A204.1 (cell line): ENCODE measurements around the gene CTBP1.

ENCODE experiments used
- FAIRE-seq: peaks from 2 replicates; lab custom pipeline; 2012; peaks lifted over from hg19 to GRCh38; lab: Jason Lieb, UNC

CTBP1 gene

DNA sequence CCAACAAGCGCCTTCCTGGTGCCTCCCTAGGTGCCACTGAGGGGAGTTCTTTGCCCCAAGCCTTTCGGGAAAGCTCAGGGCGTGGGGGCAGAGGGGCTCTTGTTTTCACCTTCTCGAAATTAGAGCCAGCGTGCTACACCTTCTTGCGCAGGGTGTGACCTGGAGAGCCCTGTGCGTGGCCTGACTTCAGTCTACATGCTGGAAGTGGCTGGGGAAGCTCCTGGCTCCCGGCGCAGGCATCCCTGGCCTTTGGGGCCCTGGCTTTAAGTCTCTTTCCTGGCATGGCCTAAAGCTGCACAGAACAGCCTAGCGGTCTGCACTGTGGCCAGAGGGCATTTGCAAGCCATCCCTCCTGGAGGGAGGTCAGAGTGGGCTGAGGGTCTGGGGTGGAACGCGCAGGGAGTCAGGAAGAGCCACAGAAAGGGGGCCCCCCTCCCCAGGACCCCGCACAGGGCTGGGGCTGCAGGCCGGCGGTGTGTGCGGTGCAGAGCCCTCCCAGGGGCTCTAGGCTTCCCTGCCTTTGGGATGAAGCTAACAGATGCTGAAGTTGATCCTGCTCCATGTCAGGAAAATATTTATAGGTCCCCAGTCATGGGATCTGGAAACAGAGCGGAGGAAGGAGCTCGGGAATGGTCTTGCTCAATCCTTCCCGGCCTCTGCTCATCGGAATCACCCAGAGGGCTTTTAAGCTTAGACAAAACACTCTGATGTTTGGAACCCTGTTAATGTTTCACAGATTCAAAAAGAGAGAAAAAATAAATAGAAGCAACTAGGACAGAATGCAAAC is 75.8 kb downstream of the CTBP1 start:
- FAIRE-seq, result no peak

DNA sequence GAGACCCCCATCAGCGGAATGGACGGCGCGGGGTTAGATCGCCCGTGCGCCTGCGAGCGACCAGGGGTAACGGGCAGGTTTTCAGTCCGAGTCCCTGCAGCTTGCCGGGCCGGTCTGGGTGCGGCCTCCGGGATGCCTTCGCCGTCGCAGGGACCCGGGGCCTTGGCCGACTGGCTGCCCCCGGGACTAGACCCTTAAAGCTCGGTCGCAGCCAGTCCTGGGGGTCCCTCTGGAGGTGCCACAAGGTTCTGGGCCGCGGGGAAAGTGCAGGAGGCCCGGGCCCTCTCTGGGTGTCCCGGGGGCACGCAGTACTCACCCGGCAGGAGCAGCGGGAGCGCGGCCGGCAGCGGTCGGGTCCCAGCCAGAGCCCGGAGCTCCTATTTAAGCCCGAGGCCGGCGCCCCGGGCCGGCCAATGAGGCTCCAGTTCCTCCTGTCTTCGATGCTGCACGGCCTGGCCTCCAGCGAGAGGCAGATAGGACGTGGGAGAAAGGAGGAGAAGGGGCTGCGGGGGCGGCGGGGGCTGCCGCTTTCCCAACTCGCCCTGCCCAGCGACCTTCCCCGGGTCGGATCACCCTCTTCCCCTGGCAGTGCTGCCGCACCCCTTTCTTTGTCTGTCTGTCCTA is 76.6 kb downstream of the CTBP1 start, which contains the start of gene SPON2:
TSS of gene SPON2 (minus strand) at position 356 of the 624 bp plus-strand sequence.
- FAIRE-seq, result no peak

DNA sequence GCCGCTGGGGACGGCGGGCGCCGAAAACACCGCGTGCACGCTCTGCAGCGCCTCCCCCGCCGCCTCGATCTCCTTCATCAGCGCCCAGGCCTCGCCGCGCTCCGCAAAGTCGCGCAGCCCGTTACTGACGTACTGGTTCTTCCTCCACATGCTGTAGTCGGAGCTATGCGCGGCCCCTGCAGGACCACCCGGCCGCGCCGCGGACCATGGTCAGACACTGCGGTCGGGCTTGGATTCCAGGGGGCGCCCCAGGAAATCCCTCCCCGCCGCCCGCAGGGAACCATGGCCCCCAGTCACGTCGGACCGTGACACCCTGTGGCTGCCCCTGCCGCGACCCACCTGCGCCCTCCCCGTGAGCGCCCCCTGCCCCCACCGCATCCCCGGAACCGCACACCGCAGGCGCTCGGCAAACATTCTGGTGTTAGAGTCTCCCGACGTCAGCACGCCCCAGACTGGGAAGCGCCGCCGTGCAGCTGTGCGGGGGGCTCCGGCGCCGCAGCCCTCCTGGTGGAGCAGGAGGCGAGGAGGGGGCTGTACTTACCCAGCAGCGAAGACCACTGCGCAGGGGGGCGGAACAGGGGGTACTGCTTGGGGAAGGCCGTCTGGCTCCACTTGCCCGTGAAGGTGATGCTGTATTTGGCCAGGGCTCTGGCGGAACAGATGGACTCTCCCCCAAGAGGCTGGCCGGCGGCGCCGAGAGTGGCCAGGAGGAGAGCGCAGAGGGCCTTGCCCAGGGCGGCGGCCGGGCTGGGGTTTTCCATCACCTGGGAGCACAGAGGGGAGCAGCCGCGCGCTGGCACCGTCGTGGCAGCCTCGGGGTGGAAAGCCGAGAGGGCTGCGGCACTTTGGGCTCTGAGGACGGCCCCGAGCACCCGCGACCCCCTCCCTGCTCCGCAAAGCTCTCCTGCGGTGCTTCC is 77.4 kb downstream of the CTBP1 start:
- no peak for FAIRE-seq

DNA sequence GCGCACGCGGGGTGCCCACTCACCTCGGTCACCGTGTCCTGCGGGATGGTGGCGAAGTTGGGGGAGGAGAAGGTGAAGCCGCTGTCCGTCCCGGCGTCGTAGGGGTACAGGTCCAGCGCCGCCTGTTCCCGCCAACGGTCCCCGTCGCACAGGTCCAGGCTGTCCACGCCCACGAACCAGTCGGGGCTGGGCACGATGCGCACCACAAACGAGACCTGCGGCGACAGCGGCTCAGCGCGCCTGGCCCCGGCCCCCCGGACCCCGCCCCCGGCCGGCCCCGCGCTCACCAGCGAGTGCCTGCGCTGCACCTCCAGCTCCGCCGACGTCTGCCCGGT is 78.0 kb downstream of the CTBP1 start:
- no peak for FAIRE-seq

DNA sequence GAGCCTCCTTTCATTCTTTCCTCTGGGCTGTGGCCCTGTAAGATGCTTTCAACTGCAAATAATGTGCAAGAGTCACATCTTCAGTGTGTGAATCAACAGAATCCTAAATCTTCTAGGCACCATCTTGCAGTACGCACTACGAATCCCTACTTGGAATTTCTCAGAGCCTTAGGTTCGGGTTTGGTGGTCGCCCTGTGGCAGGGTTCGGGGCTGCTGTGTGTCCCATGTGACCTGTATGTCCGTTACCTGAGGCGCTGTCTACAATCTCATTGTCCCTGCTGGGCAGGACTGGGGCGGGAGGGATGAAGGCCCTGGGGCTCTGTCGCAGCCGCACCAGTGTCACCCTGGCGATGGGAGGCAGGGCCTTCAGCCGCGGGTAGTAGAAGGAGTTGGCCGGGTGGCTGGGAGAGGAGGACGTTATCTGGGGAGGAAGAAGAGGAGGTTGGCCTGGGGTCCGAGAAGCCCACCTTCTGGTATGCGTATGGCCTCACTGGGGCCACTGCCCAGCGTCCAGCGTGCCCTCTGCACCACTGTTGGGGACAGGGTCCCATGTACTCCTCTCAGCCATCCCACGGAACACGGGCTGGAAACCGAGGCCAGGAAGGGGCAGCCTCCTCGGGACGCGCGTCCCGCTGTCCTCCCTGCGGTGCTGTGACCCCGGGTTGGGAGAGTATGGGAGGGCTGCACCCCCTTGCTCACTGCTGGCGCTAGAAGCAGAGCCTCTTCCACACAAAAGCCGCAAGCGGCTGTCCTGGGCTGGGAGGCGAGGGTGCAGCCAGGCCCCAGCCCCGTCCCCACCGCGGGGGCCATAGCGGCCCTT is 78.6 kb downstream of the CTBP1 start:
- no peak for FAIRE-seq

DNA sequence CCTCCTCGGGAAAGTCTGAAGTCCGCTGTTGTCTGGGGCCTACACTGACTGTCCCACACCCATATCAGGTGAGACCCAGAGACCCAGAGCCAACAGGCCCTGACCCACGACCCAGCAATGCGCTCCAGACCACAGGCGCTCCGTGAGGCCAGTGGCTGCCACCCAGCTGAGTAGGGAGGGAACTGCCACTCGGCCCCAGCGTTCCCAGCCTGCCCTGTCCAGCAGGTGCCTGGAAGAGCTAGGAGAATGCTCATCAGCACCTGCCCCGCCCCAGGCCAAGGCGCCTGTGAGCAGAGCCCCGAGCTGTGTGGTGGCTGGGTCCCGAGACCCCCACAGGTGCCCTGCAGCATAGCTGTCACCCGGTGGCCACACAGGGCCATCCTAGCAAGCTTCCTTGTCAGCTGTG is 79.2 kb downstream of the CTBP1 start:
- FAIRE-seq, result no peak

DNA sequence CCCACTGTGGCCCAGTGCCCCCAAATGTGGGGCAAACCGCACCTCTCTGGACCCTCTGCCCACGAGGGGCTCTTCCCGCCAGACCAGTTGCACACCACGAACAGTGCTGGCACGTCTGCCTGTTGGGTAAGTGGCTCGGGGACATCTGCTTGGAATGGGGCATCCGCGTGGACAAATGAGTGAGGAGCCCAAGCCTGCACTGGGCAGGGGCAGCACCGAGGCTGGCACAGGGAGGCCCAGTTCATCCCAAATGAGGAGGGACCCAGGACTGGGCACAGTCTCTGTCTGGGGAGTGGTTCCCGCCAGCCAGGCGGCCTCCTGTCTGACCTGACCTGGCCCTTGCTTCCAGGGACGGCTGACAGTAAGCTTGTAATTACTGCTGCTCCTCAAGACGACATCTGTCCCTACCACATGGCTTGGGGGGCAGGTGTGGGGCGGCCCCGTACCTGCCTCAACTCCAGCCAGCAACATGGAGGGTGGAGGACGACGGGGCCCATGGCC is 79.7 kb downstream of the CTBP1 start:
- no peak for FAIRE-seq

DNA sequence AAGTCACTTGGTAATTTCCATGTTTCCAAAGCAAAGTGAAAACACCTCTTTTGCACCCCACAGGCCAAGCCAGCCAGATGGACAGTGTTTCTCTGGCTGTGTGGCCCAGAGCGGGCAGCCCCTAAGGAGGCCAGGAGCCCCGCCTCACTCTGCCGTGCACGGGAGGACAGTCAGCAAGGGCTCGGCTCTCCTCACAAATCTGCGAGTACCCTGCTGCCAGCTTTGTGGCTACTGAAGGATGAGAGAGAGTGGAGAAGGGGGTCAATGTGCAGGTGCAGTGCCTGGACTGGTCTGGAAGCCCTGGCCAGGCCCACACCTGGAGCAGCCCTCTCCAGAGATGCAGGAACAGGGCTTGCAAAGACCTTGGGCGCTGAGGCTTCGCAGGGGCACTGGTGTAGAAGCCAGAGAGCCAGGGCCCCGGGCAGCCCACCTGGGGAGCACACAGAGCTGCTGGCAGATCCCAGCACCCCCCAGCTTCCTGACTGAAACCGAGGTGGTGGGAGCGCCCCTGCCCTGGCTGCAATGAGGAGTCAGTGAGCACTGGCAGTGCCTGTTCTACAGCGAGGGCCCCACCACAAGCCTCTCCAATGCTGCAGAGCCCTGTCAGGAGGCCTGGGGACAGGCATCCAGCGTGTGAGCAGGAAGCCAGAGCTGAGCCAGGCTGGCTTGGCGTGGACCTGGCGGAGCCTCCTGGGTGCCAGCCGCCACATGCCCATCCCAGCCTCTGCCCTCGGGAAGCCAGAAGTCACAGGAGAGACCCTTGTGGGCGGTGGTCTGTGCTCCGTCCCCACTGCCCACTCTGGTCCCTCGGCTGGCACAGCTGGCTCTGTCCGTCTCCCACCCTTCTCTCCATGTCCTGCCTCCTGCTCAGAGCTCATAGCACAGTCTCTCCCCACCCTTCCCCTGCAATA is 80.5 kb downstream of the CTBP1 start:
- no peak for FAIRE-seq

DNA sequence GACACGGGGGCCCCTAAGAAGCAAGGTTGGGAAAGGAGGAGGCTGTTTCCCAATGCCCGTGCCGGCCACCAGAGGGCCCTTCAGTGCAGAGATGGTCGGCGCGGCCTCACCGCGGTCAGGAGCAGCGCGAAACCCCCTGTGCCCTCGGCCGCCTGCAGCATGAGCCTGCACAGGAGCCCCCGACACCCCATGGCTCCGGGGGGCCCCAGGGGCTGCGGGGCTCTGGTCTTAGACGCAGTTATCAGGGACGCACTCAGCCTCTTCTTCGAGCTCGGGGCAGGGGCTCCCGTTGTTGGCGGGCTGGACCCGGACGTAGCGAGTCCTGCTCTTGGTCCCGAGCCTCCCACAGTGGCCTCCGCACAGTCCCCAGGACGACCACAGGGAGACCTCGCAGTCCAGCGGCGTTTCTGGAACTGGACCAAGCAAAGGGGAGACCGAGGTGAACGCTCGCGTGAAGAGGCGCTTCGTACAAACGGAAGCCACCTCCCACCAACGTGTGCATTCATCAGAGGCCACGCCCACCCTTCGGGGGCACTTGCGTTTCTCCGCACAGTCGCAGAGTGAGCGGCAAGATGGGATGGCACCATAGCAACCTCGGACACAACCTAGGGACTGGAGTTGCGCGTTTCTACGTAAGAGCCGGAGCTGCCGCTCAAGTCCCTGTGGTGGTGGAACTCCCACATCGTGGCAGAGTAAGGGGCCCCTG is 81.5 kb downstream of the CTBP1 start:
- FAIRE-seq, result peak; percentile 90

DNA sequence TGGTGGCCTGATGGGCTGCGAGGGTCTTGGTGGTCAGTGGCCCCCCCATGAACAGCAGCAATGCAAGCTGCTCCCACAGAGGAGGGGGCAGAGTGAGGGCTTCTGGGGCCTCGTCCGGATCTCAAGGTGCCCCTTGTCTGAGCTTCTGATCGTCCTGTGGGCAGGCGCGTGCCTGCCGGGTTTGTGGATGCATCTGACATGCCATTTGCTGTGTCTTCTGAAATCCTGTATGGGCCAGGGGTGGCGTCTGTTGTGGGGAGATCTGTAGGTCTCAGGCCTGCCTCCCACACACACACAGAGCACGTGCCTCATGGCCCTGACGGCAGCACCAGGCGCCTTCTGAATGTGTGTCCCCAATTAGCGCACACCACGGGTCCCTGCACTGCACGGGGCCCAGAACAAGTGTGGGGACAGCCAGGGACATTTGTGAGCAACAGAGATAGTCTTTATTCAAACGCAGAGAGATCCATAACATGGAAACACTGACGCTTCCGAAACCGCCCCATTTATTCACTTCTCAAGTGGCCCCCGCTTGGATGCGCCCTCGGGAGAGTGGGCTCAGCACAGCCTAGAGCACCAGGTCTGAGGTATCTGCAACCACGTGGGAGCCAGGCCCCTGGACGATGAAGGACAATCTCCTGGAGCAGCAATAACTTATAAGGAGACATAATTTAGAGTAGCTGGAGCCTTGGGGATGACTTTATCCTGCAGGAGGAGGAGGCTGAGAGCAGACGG is 82.3 kb downstream of the CTBP1 start:
- FAIRE-seq, result no peak

DNA sequence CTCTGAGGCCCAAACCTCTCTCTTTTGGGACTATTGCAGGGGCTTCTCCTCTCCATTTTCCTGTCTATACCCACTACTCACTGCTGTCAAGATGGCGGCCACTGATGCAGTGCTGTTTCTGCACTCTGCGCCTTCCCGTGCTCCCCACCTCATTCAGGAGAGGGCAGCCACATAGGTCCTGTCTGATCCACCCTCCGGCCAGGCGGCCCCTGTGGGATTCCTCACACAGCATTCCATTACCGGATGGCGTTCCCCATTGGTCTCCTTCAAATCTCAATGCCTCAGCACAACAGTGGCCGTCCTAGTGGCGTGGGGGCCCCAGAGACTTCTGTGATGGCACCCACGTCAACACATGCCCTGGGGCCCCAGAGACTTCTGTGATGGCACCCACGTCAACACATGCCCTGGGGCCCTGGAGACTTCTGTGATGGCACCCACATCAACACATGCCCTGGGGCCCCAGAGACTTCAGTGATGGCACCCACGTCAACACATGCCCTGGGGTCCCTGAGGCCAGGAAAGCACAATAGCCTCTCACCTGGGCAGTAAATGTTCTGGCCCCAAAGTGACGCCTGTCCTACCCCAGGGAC is 83.9 kb downstream of the CTBP1 start:
- no peak for FAIRE-seq

DNA sequence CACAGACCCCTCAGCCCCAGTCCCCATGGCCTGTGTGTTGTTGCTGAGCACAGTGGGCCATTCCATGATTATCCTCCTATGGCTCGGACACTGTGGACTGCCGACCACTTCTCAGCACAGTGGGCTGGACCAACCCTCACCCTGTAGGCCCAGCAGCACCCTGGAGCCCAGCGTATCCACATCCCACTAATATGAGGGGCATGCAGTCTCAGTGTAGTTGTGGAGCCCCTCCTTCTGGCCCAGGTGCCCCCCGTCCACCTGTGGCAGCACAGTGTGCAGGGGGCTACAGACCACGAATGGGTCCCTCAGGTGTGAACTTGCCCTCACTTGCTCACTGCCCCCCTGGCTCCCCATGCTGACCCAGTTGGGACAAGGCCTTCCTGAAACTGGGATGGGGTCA is 84.5 kb downstream of the CTBP1 start:
- no peak for FAIRE-seq

DNA sequence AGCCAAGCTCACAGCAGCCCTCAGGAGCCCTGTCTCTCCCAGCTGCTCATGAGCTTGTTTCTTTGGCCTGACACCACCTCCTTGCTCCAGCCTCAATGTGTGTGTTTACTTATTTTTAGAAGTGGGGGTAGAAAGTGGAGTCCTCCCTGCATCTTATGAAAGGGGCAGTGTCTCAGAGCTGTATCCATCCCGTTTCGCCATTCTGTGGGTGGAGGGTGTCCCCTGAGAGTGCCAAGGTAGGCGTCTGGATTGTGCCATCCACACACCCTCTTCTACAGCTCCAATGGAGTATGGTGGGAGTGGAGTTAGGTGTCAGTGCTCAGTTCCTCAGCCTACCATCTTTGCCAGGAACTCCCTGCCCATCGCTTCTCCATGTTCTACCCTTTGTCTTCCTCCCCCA is 84.9 kb downstream of the CTBP1 start:
- no peak for FAIRE-seq
